ENCODE results near the gene CCR5AS.

Gene CCR5AS

DNA sequence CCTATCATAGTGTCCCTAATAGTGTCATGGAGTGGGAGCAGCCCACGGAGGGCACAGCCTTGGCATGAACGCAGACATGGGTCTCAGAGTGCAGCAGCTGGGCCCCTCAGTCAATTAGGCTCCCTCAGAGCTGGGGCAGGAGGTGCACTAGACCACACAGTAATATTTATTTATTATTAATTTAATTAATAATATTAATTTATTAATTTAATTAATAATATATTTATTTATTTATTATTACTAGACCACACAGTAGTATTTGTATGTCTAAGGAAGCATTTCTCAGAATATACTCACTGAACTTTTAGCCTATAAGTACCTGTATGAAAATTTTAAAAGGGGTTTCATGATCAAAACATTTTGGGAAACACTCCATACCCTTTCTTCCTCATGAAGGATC is 5.3 kb downstream of the CCR5AS start:
- no peaks in the 10 kb centered on the region for H3K9me3 Mint-ChIP-seq
- Histone ChIP-seq H3K27ac (ENCODE audit: low read depth, low read length) (no peak overlapping the region), H3K4me3 (ENCODE audit: low read length in 2 of 2) (no peak overlapping the region), H3K36me3 (ENCODE audit: insufficient read depth, low read length) (no peaks in the 10 kb centered on the region), H3K27me3 (ENCODE audit: insufficient read depth, low read length) (no peaks in the 10 kb centered on the region), H3K9me3 (ENCODE audit: control insufficient read depth in 1 of 2, low read length in 2 of 2) (no peaks in the 10 kb centered on the region), H3K4me1 (ENCODE audit: insufficient read depth, low read length) (no peaks in the 10 kb centered on the region)
- CTCF ChIA-PET (ENCODE audit: partially characterized antibody): no interaction called here
- no peak for DNase-seq
- no peak overlapping the region for H3K27ac Mint-ChIP-seq
- no peak overlapping the region for H3K4me3 Mint-ChIP-seq
- peaks cover 0 to under 1% (median 0%) of the 10 kb centered on the region in 4 donors for H3K4me1 Mint-ChIP-seq
- POLR2A ChIA-PET (ENCODE audit: partially characterized antibody): no interaction called here
- intact Hi-C loops (cut with micrococcal nuclease): no loop called here
- no peaks in the 10 kb centered on the region for H3K36me3 Mint-ChIP-seq
- H3K27me3 Mint-ChIP-seq: peaks cover 0 to 6% of the 10 kb centered on the region in 2 donors

DNA sequence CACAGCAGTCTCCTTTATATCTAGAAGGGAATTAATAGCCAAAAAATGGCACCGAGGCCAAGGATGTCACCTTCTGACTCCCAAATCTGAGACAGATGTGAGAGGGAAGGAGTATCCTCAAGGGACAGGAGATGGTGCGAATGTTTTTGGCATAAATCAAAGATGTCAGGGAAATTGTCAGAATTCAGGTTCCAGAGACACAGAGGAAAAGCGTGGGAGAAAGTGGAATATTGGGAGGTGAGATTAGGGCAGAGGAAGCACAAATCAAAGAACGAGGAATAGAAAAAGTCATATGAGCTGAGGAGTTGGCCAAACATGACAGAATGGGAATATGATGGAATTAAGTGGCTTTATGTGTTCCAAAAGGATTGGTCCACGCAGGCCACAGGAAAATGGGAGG is 6.0 kb downstream of the CCR5AS start:
- peaks cover 0 to 6% of the 10 kb centered on the region in 2 donors for H3K27me3 Mint-ChIP-seq
- H3K27ac Mint-ChIP-seq: no peak overlapping the region
- intact Hi-C loops (cut with micrococcal nuclease): no loop called here
- no peaks in the 10 kb centered on the region for H3K9me3 Mint-ChIP-seq
- no peak overlapping the region for H3K4me3 ChIP-seq (ENCODE audit: low read length in 2 of 2)
- no peaks in the 10 kb centered on the region for H3K36me3 Mint-ChIP-seq
- H3K27ac ChIP-seq (ENCODE audit: low read depth, low read length): no peak overlapping the region
- DNase-seq: no peak
- H3K27me3 ChIP-seq (ENCODE audit: insufficient read depth, low read length): no peaks in the 10 kb centered on the region
- CTCF ChIA-PET (ENCODE audit: partially characterized antibody): no interaction called here
- no peaks in the 10 kb centered on the region for H3K36me3 ChIP-seq (ENCODE audit: insufficient read depth, low read length)
- H3K4me1 ChIP-seq (ENCODE audit: insufficient read depth, low read length): no peaks in the 10 kb centered on the region
- no peaks in the 10 kb centered on the region for H3K4me1 Mint-ChIP-seq
- H3K9me3 ChIP-seq (ENCODE audit: control insufficient read depth in 1 of 2, low read length in 2 of 2): no peaks in the 10 kb centered on the region
- no peak overlapping the region for H3K4me3 Mint-ChIP-seq
- POLR2A ChIA-PET (ENCODE audit: partially characterized antibody): no interaction called here

DNA sequence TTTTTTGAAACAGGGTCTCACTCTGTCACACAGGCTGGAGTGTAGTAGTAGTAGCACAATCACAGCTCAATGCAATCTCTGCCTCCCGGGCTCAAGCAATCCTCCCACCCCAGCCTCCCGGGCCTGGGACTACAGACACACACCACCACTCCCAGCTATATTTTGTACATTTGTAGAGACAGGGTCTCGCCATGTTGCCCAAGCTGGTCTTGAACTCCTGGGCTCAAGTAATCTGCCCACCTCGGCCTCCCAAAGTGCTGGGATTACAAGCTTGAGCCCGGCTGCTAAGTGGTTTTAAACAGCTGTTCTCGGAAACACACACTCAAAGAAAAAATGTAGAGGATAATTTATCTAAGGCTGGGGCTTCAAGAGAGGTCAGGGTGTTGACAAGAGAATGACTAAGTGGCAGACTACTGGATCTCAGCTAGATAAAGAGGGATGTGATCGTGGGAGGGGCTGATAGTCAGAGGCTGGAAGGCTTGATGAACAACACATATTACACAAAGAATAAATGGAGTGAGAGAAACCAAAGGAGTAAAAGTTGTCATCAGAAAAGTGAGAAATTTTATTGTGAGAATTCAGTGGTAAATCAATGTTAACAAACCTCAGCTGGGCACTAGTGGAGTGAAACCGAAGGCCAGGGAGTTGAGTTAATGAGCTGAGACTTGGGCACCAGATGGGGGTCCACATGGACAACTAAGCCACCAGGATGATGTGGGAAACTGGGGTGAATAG is 6.7 kb downstream of the CCR5AS start:
- no peak overlapping the region for H3K4me3 ChIP-seq (ENCODE audit: low read length in 2 of 2)
- no peaks in the 10 kb centered on the region for H3K36me3 Mint-ChIP-seq
- H3K27ac ChIP-seq (ENCODE audit: low read depth, low read length): no peak overlapping the region
- DNase-seq: no peak
- peaks cover 0 to 6% of the 10 kb centered on the region in 2 donors for H3K27me3 Mint-ChIP-seq
- H3K9me3 ChIP-seq (ENCODE audit: control insufficient read depth in 1 of 2, low read length in 2 of 2): no peaks in the 10 kb centered on the region
- H3K36me3 ChIP-seq (ENCODE audit: insufficient read depth, low read length): no peaks in the 10 kb centered on the region
- H3K9me3 Mint-ChIP-seq: no peaks in the 10 kb centered on the region
- H3K4me1 Mint-ChIP-seq: no peaks in the 10 kb centered on the region
- no peak overlapping the region for H3K27ac Mint-ChIP-seq
- intact Hi-C loops (cut with micrococcal nuclease): no loop called here
- POLR2A ChIA-PET (ENCODE audit: partially characterized antibody): no interaction called here
- no peaks in the 10 kb centered on the region for H3K27me3 ChIP-seq (ENCODE audit: insufficient read depth, low read length)
- H3K4me3 Mint-ChIP-seq: no peak overlapping the region
- no peaks in the 10 kb centered on the region for H3K4me1 ChIP-seq (ENCODE audit: insufficient read depth, low read length)
- CTCF ChIA-PET (ENCODE audit: partially characterized antibody): no interaction called here

DNA sequence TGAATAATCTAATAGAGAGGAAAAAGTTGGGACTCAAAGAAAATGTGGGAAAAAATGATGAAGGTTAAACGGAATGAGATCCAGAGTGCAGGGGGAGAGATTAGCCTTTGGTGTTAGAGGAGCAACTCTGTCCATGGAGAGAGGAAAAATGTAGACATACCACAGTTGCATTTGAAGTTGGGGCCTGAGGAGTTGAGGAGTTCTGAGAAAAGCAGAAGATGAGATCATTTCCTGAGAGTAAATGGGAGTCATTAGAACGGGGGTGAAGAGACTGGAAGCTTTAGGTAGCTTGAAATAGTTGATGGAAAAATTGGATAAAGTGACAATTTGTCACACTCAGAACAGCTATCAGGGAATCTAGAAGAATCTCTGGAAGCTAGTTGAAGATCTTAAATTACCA is 7.3 kb downstream of the CCR5AS start:
- no peaks in the 10 kb centered on the region for H3K4me1 ChIP-seq (ENCODE audit: insufficient read depth, low read length)
- no peaks in the 10 kb centered on the region for H3K27me3 ChIP-seq (ENCODE audit: insufficient read depth, low read length)
- ChIA-PET POLR2A (ENCODE audit: partially characterized antibody) (no interaction called here), CTCF (ENCODE audit: partially characterized antibody) (no interaction called here)
- Mint-ChIP-seq H3K9me3 (no peaks in the 10 kb centered on the region), H3K4me1 (peaks cover 0 to 2% (median 0%) of the 10 kb centered on the region in 4 donors), H3K4me3 (no peak overlapping the region), H3K27ac (no peak overlapping the region), H3K36me3 (no peaks in the 10 kb centered on the region), H3K27me3 (peaks cover 0 to 5% of the 10 kb centered on the region in 2 donors)
- no peak for DNase-seq
- H3K27ac ChIP-seq (ENCODE audit: low read depth, low read length): no peak overlapping the region
- no peaks in the 10 kb centered on the region for H3K9me3 ChIP-seq (ENCODE audit: control insufficient read depth in 1 of 2, low read length in 2 of 2)
- intact Hi-C loops (cut with micrococcal nuclease): no loop called here
- no peak overlapping the region for H3K4me3 ChIP-seq (ENCODE audit: low read length in 2 of 2)
- no peaks in the 10 kb centered on the region for H3K36me3 ChIP-seq (ENCODE audit: insufficient read depth, low read length)

DNA sequence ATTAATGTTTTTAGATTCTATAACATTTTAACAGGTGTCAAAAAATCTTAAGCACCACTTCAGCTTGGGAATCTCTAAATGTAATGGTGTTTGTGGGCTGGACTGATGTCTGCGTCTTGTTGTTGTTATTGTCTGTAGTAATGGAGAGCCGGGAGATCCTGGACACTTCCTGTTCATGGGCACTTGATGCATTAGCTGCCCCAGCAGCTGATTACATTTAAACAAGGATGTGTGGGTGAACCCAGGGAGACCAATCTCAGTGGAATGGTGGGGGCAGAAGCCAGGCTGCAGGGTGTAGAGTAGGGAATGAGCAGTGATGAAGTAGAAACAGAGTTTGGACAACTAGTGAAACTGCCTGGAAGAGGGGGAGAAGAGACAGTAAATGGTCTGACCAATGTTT is 7.8 kb downstream of the CCR5AS start:
- Mint-ChIP-seq H3K4me1 (peaks cover 0 to 3% (median 0%) of the 10 kb centered on the region in 4 donors), H3K9me3 (no peaks in the 10 kb centered on the region), H3K36me3 (no peaks in the 10 kb centered on the region), H3K4me3 (no peak overlapping the region), H3K27ac (no peak overlapping the region), H3K27me3 (peaks cover 0 to 4% of the 10 kb centered on the region in 2 donors)
- H3K36me3 ChIP-seq (ENCODE audit: insufficient read depth, low read length): no peaks in the 10 kb centered on the region
- H3K9me3 ChIP-seq (ENCODE audit: control insufficient read depth in 1 of 2, low read length in 2 of 2): no peaks in the 10 kb centered on the region
- ChIA-PET POLR2A (ENCODE audit: partially characterized antibody) (no interaction called here), CTCF (ENCODE audit: partially characterized antibody) (no interaction called here)
- no peak overlapping the region for H3K4me3 ChIP-seq (ENCODE audit: low read length in 2 of 2)
- no peaks in the 10 kb centered on the region for H3K4me1 ChIP-seq (ENCODE audit: insufficient read depth, low read length)
- no peak overlapping the region for H3K27ac ChIP-seq (ENCODE audit: low read depth, low read length)
- H3K27me3 ChIP-seq (ENCODE audit: insufficient read depth, low read length): no peaks in the 10 kb centered on the region
- DNase-seq: no peak
- intact Hi-C loops (cut with micrococcal nuclease): no loop called here

DNA sequence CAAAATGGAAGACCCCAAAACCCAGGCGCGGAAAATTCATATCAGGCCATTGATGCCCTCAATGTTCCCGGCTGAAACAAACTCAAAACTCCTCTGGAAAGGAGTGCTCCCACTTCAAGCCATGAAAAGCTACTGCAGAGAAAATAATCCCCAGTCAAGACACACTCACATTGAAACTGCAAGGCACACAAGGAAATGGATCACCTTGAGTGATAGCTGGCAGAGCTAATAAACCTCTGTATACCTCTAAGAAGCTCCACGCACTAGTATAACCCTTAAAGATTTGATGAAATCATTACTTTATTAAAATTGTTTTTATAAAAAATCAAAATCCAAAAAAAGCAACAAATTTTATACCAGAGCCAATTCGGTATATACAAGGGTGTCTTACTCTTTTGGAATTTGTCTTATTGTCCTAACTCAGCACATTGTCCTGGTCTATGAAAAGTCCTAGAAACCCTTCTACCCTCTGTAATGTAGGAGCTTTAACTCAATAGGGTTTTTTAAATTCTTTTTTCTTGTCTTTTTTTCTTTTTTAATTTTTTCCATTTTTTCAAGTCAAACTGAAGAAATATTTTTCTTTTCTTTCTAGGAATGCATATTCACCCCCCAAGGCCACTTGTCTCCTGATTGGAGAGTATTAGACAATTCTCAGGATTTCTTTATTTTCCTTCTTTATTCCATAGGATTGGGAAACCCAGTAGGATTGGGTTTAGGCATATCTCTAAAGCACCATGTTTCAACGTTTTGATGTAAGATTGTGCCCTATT is 8.5 kb downstream of the CCR5AS start:
- CTCF ChIA-PET (ENCODE audit: partially characterized antibody): no interaction called here
- Mint-ChIP-seq H3K27ac (no peak overlapping the region), H3K36me3 (no peaks in the 10 kb centered on the region), H3K9me3 (no peaks in the 10 kb centered on the region), H3K4me3 (no peak overlapping the region), H3K27me3 (peaks cover 0 to 3% of the 10 kb centered on the region in 2 donors), H3K4me1 (peaks cover 0 to 3% (median 0%) of the 10 kb centered on the region in 4 donors)
- H3K9me3 ChIP-seq (ENCODE audit: control insufficient read depth in 1 of 2, low read length in 2 of 2): no peaks in the 10 kb centered on the region
- DNase-seq: no peak
- no peak overlapping the region for H3K4me3 ChIP-seq (ENCODE audit: low read length in 2 of 2)
- no peaks in the 10 kb centered on the region for H3K36me3 ChIP-seq (ENCODE audit: insufficient read depth, low read length)
- intact Hi-C loops (cut with micrococcal nuclease): no loop called here
- H3K27me3 ChIP-seq (ENCODE audit: insufficient read depth, low read length): no peaks in the 10 kb centered on the region
- POLR2A ChIA-PET (ENCODE audit: partially characterized antibody): no interaction called here
- H3K4me1 ChIP-seq (ENCODE audit: insufficient read depth, low read length): no peaks in the 10 kb centered on the region
- H3K27ac ChIP-seq (ENCODE audit: low read depth, low read length): no peak overlapping the region

DNA sequence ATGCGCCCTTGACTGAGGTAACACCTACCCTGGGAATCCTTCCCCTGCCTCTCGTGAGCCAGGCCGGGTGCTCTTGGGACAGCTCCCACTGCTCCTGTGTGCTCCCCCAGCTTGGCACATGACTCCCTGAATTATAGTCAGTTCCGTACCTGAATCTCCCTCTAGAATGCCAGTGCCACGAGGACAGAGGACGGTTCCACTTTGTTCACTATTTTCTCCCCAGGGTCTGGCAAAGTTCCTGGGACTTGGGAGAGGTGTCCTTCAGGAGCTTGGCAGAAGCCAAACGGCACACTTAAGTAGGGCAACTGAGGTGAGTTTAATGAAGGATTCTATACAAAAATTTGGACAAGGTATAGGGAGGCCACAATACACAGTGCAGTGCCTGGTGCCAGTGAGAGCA is 9.8 kb downstream of the CCR5AS start:
- Mint-ChIP-seq H3K9me3 (no peaks in the 10 kb centered on the region), H3K4me3 (no peak overlapping the region), H3K27ac (no peak overlapping the region), H3K4me1 (peaks cover 0 to 3% (median 0%) of the 10 kb centered on the region in 4 donors), H3K36me3 (no peaks in the 10 kb centered on the region), H3K27me3 (no peaks in the 10 kb centered on the region)
- CTCF ChIA-PET (ENCODE audit: partially characterized antibody): no interaction called here
- no peak for DNase-seq
- Histone ChIP-seq H3K27me3 (ENCODE audit: insufficient read depth, low read length) (no peaks in the 10 kb centered on the region), H3K36me3 (ENCODE audit: insufficient read depth, low read length) (no peaks in the 10 kb centered on the region), H3K27ac (ENCODE audit: low read depth, low read length) (no peak overlapping the region), H3K4me3 (ENCODE audit: low read length in 2 of 2) (no peak overlapping the region), H3K9me3 (ENCODE audit: control insufficient read depth in 1 of 2, low read length in 2 of 2) (no peaks in the 10 kb centered on the region), H3K4me1 (ENCODE audit: insufficient read depth, low read length) (no peaks in the 10 kb centered on the region)
- intact Hi-C loops (cut with micrococcal nuclease): no loop called here
- POLR2A ChIA-PET (ENCODE audit: partially characterized antibody): no interaction called here
